ENCODE data around the gene GPR31.
"Not testable (repeated sequence)": the region's sequence is repeated elsewhere in the genome, so short reads cannot be mapped to it uniquely, and the experiment has no call there.

Gene GPR31

GRCh38 chr6:167167699-167168098 is 9.9 kb upstream of the GPR31 start:
- DNase-seq (ENCODE audit: low read depth in 2 of 2) = not testable (repeated sequence)

GRCh38 chr6:167165858-167166471 is 8.2 kb upstream of the GPR31 start:
- no peak for DNase-seq (ENCODE audit: low read depth in 2 of 2)

- DNase-seq (ENCODE audit: low read depth in 2 of 2) = no peak
Measured at GRCh38 chr6:167164261-167164660, 6.5 kb upstream of the GPR31 start.

- DNase-seq (ENCODE audit: low read depth in 2 of 2) = no peak
Measured at GRCh38 chr6:167163476-167164011, 5.8 kb upstream of the GPR31 start.

GRCh38 chr6:167162591-167162990 is 4.8 kb upstream of the GPR31 start:
- no peak for DNase-seq (ENCODE audit: low read depth in 2 of 2)

GRCh38 chr6:167161851-167162467 is 4.2 kb upstream of the GPR31 start:
- no peak for DNase-seq (ENCODE audit: low read depth in 2 of 2)

GRCh38 chr6:167157414-167157813 is 366 bp downstream of the GPR31 start:
- DNase-seq (ENCODE audit: low read depth in 2 of 2) = no peak

GRCh38 chr6:167154895-167155294 is 2.9 kb downstream of the GPR31 start:
- DNase-seq (ENCODE audit: low read depth in 2 of 2) = no peak

GRCh38 chr6:167154291-167154690 is 3.5 kb downstream of the GPR31 start:
- no peak for DNase-seq (ENCODE audit: low read depth in 2 of 2)

- DNase-seq (ENCODE audit: low read depth in 2 of 2) = no peak
Measured at GRCh38 chr6:167153521-167153959, 4.2 kb downstream of the GPR31 start.

- DNase-seq (ENCODE audit: low read depth in 2 of 2) = no peak
Measured at GRCh38 chr6:167152862-167153261, 4.9 kb downstream of the GPR31 start.

GRCh38 chr6:167151648-167152047 is 6.1 kb downstream of the GPR31 start:
- no peak for DNase-seq (ENCODE audit: low read depth in 2 of 2)

- DNase-seq (ENCODE audit: low read depth in 2 of 2) = no peak
Measured at GRCh38 chr6:167150941-167151549, 6.7 kb downstream of the GPR31 start.

GRCh38 chr6:167148997-167149396 is 8.8 kb downstream of the GPR31 start:
- DNase-seq (ENCODE audit: low read depth in 2 of 2) = no peak

- no peak for DNase-seq (ENCODE audit: low read depth in 2 of 2)
Measured at GRCh38 chr6:167148021-167148420, 9.8 kb downstream of the GPR31 start.

GRCh38 chr6:167146977-167147376 is 10.8 kb downstream of the GPR31 start:
- DNase-seq (ENCODE audit: low read depth in 2 of 2) = no peak

GRCh38 chr6:167146135-167146534 is 11.6 kb downstream of the GPR31 start:
- no peak for DNase-seq (ENCODE audit: low read depth in 2 of 2)

GRCh38 chr6:167145461-167145860 is 12.3 kb downstream of the GPR31 start:
- DNase-seq (ENCODE audit: low read depth in 2 of 2) = no peak

GRCh38 chr6:167143041-167143440 is 14.7 kb downstream of the GPR31 start:
- DNase-seq (ENCODE audit: low read depth in 2 of 2) = no peak

GRCh38 chr6:167142433-167142761 is 15.4 kb downstream of the GPR31 start:
- DNase-seq (ENCODE audit: low read depth in 2 of 2) = no peak

GRCh38 chr6:167141667-167142432 is 15.9 kb downstream of the GPR31 start:
- DNase-seq (ENCODE audit: low read depth in 2 of 2) = no peak
